Stimulated activated CD4-positive, alpha-beta T cell treated with anti-CD3 and anti-CD28 coated beads, Interleukin-12 subunit alpha, Interleukin-12 subunit beta, amount 100 ng/mL, for 48 hours (primary cell): ENCODE results near the gene RGR.
"Not testable (repeated sequence)": the region's sequence is repeated elsewhere in the genome, so short reads cannot be mapped to it uniquely, and the experiment has no call there.

ENCODE experiments used
- DNase-seq, 3 donors: peaks; one replicate each; pipeline ENCODE4 v3.0.0-alpha.2; 2020; ENCODE audit warnings: low read depth in 2 of 3, low spot score in 1 of 3

RGR gene

DNA sequence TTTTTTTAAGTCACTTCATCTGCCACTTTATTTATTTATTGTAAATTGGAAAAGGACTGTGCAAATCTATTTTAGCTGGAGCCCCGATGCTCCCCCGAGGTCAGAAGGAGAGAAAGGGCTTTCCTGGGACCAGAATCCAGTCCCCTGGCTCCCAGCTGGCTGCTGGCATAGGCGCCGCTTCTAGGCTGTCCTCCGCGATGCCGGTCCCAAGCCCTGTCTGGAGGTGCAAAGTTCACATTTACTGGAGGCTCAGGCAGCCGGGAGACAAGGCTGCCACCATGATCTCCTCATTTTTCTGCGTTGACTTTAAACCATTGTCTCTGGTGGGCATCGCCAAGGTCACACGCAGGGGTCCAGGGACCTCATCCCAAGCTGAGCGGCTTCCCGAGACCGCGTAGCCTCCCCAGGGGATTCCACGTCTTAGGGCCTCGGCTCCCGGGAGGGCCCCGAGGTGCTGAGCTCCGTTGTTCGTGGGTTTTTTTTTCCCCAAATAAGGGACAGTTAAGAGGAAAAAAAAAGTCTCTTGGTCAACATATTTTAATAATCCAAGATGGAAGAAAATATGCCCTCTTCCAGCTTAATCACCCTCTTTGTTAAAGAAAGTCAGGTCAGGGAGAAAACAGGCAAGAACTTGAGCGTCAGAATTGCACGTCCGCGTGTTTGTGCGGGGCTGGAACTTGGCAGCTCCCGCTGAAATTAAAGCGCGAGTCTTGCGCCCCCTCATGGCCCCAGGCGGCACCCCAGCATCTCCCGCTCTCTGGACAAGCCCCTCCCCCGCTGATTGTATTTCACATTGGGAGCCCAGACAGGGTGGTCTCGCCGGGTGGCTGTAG lies 11.9 kb downstream of the RGR start:
- DNase-seq = peak; percentile 45 to 68 (median 46)

DNA sequence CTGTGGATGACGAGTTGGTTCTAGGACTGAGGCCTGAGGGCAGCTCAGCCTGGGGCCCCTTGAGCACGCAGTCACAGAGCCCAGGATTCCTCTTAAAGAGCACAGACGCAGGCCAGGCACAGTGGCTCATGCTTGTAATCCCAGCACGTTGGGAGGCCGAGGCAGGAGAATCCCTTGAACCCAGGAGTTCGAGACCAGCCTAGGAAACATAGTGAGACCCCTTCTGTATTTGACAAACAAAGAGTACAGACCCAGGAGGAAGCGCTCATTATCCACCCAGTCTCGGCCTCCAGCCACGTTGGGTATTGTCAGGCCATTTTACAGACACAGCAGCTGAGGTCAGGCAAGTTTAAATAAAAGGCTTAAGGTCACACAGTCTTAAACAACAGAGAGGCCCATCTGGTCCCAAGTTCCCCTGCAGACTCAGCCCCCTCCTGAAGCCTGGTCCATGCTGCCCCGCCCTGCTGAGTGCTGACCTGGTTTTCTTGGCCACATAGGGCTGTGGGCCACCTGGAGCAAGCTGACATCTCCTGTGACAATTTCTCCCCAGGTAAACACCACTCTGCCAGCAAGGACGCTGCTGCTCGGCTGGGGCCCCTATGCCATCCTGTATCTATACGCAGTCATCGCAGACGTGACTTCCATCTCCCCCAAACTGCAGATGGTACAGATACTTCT lies 12.6 kb downstream of the RGR start:
- DNase-seq = no peak

DNA sequence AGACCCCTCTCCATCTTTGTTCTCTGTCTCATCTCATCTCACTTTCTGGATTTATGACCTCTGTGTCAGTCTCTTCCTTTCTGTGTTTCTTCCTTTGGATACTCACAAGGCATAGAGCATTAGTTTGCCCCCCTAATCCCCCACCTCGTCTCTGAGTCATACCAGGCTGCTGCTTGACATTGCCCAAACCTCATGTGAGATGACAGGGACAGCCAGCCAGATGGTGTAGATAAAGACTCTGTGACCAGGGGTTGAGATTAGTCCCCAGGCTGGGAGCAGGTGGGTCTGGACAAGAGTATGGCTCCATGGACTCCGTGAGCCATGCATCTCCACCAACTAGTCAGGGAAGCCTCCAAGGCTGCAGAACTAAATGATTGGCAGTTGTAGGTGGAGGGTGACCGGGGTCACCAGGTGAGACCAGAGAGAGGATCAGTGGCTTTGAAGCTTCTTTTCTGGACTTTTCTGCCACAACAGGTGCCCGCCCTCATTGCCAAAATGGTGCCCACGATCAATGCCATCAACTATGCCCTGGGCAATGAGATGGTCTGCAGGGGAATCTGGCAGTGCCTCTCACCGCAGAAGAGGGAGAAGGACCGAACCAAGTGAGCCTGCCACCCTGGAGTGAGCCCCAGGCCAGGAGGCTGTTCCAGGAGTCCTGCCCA lies 13.3 kb downstream of the RGR start:
- DNase-seq = no peak

- DNase-seq = no peak
Measured at GRCh38 chr10:84261236-84261915, 16.5 kb downstream of the RGR start.

GRCh38 chr10:84262190-84262956 lies 17.5 kb downstream of the RGR start:
- DNase-seq = no peak

- no peak for DNase-seq
Measured at GRCh38 chr10:84263716-84264115, 18.9 kb downstream of the RGR start.

DNA sequence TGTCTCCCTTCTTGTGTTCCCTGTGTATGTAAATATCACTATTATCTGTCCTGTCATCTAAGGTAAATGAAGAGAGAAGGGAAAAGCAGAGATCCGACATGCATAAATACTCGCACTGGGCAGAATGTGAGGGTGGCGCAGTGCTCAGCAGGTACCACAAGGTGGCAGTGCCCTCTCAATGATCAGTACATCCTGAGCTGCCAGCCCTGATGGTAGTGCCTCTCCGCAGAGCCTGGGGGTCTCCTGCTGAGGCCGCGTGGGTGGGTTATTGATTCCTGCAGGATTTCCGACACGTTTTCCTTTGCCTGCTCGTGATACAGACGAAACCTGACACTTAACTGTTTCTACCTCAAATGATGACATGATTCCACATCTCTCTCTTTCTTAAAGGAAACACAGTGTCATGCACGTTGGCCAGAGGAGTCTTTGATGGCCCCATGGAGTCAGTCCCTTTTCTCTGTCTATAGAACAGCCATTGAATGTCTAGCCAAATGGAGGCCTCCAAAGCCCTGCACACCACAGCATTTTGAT lies 19.8 kb downstream of the RGR start:
- DNase-seq = peak; percentile 41 to 72 (median 60)

DNA sequence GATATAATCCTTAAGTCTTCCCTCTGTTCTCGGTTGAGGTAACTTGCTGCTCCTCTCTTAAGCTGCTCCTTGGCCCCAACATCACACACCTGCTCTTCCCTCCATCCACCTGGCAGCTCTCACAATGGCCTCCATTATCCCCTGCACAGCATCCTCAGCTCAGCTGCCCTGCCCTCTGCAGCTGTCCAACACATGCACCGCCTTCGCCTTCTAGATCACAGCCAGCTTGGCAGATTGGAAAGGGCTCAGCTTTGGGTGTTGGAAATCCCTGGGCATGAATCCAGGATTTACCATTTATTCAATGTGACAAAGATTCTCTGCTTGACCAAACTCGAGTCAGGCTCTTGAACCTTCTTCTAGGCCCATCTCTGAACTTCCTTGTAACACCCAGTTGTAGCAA lies 20.6 kb downstream of the RGR start:
- no peak for DNase-seq

- peak; percentile 77 to 89 (median 83) for DNase-seq
Measured at GRCh38 chr10:84267503-84268126, 22.8 kb downstream of the RGR start.

DNA sequence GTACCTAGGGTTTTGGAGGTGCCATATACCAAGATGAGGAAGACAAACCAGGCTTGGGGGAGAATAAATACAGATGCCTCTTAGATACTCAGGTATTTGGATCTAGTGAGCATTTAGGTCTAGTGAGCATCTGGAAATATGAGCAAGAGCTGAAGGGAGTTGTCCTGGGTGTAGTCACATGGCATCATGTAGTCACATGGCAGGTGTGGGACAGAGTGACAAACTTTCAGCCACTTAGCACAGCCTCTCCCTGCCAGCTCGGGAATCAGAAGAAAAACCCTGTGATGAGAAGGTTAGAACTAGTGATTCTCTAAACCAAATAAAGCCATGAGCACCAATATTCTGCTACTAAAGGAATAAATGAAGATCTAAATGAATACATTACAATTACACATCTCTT lies 24.3 kb downstream of the RGR start:
- DNase-seq = no peak

DNA sequence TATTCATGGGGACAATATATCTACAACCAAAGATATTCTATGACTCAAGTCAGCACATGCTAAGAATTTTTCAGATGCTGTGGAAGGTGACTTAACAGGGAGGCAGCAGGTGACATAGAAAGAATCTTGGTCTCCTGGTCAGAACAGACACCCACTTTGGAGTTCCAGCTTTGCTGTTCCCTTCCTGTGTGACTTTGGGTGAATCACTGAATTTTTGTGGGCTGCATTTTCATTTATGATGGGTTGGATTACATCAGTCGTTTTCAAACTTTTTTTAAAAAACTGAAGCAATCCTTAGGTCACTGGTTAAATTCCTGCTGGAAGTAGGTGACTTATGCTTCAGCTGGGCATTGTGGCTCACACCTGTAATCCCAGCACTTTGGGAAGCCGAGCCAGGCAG lies 24.9 kb downstream of the RGR start:
- DNase-seq = no peak

DNA sequence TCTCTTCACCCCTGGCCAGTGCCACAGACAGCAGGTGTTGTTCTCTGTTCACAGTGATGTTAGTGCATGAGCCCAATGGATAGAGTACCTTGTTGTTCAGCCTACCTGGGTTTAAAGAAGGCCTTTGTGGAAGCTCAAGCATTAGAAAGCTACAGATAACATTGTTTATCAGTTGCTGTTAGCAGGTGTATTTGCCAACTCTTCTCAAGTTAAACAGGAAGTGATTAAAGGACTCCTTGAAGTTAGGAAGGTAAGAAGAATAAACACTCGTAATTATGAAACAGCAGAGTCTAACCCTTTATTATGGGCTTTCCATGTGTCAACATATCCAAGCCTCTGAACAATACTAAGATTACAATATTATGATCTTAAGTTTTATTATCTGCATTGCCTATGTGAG lies 25.9 kb downstream of the RGR start:
- DNase-seq = no peak

DNA sequence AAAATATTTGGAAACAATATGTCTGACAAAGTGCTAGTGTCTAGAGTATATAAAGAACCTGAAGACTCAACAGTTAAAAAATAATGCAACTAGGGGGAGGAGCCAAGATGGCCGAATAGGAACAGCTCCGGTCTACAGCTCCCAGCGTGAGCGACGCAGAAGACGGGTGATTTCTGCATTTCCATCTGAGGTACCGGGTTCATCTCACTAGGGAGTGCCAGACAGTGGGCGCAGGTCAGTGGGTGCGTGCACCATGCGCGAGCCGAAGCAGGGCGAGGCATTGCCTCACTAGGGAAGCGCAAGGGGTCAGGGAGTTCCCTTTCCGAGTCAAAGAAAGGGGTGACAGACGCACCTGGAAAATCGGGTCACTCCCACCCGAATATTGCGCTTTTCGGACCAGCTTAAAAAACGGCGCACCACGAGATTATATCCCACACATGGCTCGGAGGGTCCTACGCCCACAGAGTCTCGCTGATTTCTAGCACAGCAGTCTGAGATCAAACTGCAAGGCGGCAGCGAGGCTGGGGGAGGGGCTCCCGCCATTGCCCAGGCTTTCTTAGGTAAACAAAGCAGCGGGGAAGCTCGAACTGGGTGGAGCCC lies 35.1 kb downstream of the RGR start:
- DNase-seq = not testable (repeated sequence)

- DNase-seq = no peak
Measured at GRCh38 chr10:84286695-84287094, 41.8 kb downstream of the RGR start.

- DNase-seq = no peak
Measured at GRCh38 chr10:84288151-84288550, 43.3 kb downstream of the RGR start.

- DNase-seq = no peak
Measured at GRCh38 chr10:84289521-84290200, 44.8 kb downstream of the RGR start.

DNA sequence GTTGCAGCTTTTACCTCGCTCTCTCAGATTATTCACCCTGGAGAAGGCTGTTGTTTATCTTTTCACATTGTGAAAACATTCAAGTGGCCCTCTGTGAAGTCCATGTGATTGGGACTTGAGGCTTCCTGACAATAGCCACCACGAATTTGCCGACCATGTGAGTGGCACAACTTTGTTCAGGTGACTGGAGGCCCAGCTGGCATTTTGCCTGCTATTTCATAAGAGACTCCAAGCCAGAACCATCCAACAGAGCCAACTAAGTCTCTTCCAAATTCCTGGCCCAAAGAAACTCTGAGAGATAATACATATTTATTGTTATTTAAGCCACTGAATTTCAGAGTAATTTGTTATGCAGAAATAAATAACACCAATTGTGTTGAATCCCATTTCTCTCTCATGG lies 45.4 kb downstream of the RGR start:
- DNase-seq = no peak

- no peak for DNase-seq
Measured at GRCh38 chr10:84291384-84291783, 46.5 kb downstream of the RGR start.

DNA sequence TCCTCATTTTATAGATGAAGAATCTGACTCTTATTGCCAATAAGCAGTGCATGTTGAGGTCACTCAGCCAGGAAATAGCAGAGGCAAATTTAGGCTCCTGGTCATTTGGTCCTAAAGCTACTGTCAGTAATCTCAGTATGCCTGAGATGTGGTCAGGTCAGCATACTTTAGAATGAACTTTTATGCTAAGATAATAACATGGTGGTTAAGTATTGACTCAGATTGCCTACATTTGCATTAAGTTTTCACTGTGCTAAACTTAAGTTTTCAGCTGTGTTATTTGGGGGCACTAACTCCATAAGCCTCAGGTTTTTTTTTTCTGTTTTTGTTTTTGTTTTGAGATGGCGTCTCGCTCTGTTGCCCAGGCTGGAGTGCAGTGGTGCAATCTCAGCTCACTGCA lies 47.6 kb downstream of the RGR start:
- no peak for DNase-seq
